Right ventricle myocardium superior (tissue), 1 donor: Measurements from ENCODE around the gene PKDREJ. TPM values are rescaled to one million over a fixed set of nuclear protein-coding genes. Genes with fewer than 3 reads are reported as not detected.
A peak's percentile ranks its signal among the peaks of the same experiment; 100 is the strongest.
"Not testable (repeated sequence)": the region's sequence is repeated elsewhere in the genome, so short reads cannot be mapped to it uniquely, and the experiment has no call there.

Source experiments
- ATAC-seq: fragments of 200-7000 bp; cut with Tn5 transposase; one replicate; pipeline ENCODE4 v1.9.1; 2020; ENCODE audit warnings: mild to moderate bottlenecking; ENCODE audit not compliant: poor library complexity
- DNase-seq: peaks from one replicate; pipeline ENCODE4 v3.0.0-alpha.2; 2020
- intact Hi-C: fragments of 100-400 bp; cut with DNase I; formaldehyde crosslinking; loops from one replicate; pipeline ENCODE4 v1.11.2; 2022
- long read RNA-seq: library from polyadenylated mRNA; unstranded; transcript quantifications from one replicate; pipeline ENCODE4 v2.0.0, GENCODE V29; 2021
- total RNA-seq: library from RNA; stranded (reverse); fragmentation: NEBNext Ultra II Directional; extraction: Animal tissue kit (Norgen Biotek cat#: 25700); gene quantifications from one replicate; pipeline ENCODE4 v1.2.1, GENCODE V29; 2021
- donor health status: DM: no; HTN: yes; CAD: no; lungs with severe emphysema.

The PKDREJ gene, protein sequence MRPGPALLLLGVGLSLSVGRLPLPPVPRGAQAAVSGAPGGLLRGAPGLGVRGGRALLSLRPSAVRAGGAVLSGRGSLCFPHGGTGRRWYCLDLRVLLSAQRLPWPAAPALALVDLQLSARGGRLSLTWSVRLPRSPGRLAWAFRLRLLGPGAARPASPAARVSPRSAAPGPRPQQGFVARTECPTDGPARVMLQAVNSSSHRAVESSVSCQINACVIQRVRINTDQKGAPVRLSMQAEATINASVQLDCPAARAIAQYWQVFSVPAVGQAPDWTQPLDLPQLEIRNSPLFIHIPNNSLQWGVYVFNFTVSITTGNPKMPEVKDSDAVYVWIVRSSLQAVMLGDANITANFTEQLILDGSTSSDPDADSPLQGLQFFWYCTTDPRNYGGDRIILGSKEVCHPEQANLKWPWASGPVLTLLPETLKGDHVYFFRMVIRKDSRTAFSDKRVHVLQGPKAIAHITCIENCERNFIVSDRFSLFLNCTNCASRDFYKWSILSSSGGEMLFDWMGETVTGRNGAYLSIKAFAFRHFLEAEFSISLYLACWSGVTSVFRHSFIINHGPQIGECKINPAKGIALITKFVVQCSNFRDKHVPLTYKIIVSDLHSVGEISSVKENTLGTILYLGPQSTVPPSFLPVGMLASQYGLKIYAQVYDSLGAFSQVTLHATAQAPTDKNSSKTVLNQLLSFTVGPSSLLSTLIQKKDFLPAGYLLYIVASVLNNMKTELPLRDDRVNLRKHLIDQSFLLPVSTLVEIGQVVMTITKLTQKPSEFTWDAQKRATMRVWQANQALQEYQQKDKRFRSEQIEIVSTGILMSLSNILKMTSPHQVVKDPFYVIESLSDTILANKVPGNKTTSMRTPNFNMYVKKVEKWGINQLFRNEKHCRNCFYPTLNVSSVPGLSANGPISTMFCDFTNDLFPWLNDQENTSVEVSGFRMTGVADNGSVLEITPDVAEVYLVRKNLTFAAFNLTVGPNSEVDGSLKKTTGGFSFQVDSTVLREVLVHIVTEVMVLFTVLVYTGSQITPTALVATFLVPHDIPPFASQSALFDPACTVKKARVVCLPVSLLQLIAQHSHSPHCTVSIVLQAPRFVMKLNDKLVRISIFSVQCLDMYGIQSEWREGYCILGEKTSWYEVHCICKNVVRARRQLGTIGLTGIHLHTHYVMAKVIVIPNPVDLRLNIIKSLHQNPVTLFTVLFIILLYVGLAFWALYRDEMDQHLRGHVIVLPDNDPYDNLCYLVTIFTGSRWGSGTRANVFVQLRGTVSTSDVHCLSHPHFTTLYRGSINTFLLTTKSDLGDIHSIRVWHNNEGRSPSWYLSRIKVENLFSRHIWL (N-terminal part only)
- total RNA-seq: 0.05 TPM
- long read RNA-seq: 0 reads

DNA sequence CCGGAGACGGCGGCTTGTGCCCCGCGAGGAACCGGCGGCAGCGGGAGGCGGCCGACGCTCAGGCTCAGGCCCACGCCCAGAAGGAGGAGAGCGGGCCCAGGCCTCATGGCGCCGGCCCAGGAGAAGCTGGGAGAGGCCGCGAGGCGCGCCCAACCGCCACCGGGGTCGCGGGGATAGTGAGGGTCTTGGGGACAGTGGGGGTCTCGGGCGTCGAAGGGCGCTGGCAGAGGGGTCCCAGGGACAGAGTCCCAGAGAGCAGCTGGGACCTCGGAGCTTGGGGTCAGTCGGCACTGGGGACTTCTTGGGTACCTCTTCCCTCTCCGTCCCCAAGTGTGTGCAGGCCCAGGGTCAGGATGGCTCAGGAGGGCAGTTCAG is at the start of gene PKDREJ:
Gene PKDREJ (minus strand): TSS at position 128 of the 375 bp plus-strand sequence. CDS start 21 bp downstream, at position 107.
- intact Hi-C loops: no loop called here
- no peak for DNase-seq

DNA sequence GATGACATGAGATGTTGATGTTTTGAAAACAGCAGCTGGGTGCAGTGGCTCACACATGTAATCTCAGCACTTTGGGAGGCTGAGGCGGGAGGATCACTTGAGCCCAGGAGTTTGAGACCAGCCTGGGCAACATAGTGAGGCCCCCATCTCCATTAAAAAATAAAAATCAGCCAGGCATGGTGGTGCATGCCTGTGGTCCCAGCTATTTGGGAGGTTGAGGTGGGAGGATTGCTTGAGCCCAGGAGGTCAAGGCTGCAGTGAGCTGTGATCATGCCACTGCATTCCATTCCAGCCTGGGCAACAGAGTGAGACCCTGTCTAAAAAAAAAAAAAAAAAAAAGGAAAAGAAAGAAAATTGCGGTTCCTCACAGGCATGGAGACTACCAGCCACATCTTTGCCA is 49.7 kb upstream of the PKDREJ start:
- ATAC-seq, DNase-seq, intact Hi-C loops: not testable (repeated sequence)

More for the DNA sequence above, at the start of gene PKDREJ:
- ATAC-seq: no peak

DNA sequence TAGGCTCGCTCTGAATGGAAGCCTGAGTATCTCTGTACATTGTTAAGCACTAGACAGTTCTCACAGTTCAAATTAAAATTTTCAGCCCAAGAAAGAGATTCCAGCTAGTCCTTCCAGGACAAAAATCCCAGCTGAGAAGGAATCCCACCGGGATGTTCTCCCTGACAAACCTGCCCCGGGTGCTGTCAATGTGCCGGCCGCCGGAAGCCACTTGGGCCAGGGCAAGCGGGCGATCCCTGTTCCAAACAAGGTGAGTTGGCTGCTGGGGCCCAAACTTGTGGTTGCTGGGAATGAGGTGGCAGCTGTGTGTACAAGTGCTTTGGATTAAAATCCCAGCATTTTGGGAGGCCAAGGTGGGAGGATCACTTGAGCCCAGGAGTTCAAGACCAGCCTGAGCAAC is 48.9 kb upstream of the PKDREJ start:
- DNase-seq: peak; percentile 33
- no peak for ATAC-seq
- intact Hi-C loops: no loop called here

DNA sequence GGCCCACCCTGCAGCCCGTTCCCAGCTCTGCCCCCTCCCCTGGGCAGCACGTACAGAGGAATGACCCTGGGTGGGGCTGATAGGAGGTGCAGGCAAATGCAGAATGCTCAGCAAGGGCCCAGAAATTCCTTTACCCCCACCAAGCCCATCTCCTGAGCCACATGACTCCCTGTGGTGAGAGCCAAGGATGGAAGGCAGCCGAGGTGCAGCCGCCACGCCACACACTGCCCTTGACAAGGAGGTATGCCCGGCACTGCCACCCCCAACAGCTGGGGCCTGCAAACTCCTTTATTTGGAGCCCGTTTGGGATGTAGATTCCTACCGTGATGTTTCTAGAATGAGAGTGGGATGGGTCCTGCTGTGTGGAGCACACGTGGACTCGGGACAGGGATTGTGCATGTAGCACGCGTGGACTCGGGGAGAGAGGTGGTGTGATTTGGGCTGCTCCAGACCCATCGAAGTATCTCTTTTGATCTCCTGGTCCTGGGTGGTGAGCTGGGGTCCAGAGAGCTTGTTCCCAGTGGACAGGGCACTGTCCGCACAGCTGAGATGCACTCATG is 46.5 kb upstream of the PKDREJ start:
- ATAC-seq: peak; percentile 89
- intact Hi-C loops: no loop called here
- DNase-seq: peak; percentile 58

DNA sequence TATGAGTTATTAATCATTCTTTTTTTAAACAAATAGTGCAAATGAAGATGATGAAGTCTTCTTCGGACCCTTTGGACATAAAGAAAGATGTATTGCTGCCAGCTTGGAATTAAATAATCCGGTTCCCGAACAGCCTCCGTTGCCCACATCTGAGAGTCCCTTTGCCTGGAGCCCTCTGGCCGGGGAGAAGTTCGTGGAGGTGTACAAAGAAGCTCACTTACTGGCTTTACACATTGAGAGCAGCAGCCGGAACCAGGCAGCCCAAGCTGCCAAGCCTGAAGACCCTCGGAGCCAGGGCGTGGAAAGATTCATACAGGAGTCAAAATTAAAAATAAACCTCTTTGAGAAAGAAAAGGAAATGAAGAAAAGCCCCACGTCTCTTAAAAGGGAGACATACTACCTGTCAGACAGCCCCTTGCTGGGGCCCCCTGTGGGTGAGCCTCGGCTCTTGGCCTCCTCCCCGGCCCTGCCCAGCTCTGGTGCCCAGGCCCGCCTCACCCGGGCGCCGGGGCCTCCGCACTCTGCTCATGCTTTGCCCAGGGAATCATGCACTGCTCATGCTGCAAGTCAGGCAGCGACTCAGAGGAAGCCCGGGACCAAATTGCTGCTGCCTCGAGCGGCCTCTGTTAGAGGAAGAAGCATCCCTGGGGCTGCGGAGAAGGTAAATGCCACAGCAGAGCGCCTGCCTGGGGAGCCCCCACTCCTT is 45.3 kb upstream of the PKDREJ start:
- peak; percentile 20 for DNase-seq
- peak; percentile 26 for ATAC-seq
- intact Hi-C loops: no loop called here

DNA sequence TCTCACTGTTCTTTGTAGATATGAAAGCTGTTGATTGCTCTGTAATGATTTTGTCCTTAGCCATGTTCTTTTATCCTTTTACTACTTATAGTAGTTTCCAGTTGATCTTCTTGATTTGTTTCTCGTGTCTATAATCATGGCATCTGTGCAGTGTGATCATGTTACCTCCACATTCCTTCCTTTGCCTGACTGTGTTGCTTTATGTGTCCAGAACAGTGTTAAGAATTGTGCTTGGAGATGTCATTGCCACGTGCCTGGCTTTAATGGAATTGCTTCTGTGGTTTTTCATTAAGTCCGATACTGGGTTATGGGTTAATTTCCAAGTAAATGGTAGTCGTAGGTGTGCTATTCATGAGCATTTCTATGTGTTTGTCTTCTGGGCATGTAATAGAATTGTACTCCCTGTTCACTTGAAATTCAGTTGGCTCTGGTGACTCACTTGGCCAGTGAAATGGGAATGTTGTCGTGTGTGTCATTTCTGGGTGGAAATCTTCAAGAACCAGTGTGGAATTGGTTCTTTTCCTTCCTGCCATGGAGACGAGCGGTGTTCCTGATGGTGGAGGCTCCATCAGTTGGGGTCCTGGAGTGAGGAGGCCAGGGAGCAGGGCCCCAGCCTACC is 40.3 kb upstream of the PKDREJ start:
- no peak for DNase-seq
- no peak for ATAC-seq
- intact Hi-C loops: no loop called here

DNA sequence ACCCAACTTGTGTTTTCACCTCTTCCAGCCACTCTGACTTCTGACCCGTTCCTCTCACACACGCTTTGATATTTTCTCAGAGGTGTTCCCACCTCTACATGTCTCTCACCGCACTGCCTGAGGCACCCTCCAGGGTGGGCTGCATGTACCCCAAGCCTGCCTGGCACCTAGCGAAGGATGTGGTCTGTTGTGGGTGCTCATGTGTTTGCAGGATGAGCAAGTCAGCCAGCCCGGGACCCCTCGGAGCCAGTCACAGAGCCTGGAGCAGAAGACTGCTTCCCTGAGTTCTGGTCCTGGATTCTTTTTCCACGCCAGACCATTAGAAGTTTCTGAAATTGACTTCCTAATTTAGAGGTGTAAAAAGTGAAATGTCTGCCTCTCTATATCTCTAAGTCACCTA is 37.3 kb upstream of the PKDREJ start:
- DNase-seq: peak; percentile 31
- intact Hi-C loops: no loop called here
- no peak for ATAC-seq

DNA sequence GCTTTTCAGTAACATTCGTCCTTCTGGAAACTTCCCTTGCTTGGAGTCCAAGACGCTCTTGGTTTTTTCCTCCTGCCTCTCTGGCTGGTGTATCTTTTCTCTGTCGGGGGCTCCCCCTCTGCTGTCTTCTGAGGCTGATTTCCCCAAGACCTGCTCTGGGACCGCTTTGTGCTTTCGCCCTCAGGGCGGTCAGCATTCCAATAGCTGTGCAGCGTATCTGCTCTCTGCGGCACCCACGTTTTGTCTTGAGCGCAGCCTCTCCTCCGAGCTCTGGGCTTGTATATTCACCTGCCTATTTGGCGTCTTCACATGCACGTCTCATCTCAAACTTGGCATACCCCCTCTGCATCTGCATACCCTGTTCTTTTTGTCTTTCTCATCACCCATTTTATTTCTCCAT is 36.0 kb upstream of the PKDREJ start:
- DNase-seq (peak; percentile 8), ATAC-seq (no peak)
- intact Hi-C loops: loop anchor here (5.0 kb wide), 2 partner anchors 152 to 177 kb away; no protein-coding TSS in a partner anchor

DNA sequence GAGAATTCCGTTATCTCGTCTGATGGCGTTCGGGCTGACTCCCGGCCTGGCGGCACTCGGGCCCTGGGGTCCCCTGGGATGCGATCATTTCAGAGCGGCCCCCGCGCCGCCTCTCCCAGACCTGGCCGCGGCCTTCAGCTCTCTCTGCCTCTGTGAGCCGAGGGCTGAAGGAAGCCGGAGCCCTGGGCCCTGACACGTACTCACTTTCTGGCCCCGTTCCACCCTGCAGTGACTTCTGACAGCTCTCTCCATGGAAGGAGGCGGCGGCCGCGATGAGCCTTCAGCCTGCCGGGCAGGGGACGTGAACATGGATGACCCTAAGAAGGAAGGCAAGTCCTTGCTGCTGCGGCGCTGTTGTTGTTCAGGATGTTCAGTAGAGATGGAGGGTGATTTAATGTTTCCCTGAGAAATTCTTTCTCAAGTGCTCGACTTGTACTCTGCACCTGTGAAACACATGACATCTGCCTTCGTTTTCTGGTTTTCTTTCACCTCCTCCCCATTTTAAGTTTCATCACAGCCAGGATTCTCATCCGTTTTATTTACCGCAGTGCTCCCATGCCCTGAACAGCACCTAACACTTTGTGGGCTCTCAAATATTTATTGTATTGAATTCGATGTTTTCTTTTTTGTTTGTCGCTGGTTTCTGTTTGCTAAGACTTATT is 34.1 kb upstream of the PKDREJ start:
- intact Hi-C loops: loop anchor here (5.0 kb wide), 2 partner anchors 150 to 175 kb away; no protein-coding TSS in a partner anchor
- peak; percentile 57 for DNase-seq
- ATAC-seq: peak; percentile 2

DNA sequence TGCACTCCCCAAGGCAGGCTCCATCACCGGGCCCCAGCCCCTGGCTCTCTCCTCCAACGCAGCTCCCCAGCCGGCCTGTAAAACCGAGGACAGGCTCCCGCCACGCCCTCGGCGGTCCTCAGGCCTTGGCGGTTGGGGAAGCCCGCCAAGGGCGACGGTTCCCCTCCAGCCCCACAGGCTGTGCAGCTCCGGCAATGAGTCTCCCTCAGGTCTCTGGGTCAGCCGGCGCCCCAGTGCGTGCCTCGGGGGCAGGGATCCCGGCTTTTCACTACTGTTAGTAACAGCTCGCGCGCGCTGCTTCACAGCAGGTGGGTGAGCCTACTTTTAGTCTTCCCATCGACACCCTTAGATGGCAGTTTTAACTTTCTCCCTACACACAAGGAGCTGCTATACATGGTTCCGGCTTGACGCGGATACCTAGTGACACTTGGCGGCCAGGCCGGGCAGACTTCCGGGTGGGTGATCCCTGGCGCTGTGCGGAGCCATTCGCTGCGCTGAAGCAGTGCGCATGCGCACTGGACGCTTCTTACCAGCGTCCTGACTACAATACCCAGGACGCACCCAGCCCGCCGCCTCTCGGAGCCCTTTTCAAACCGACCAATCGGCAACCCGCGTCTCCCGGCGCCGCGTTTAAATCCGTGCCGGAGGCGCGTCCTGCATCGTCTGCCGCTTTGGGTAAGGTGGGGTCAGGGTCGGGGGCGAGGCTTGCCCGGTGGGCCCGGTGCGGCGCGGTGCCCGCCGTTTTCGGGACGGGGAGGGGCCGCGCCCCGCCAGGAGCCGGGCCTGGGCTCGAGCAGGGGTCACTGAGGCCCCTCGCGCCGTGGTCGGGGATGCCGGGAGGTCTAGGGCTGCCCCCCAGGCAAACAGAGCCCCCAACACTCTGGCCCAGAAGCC is 33.4 kb upstream of the PKDREJ start, which contains the start of gene GTSE1:
Gene GTSE1 (plus strand): TSS at position 614 of the 894 bp plus-strand sequence. CDS start 531 bp downstream, outside the sequence.
- peak; percentile 98 for ATAC-seq
- peak; percentile 100 for DNase-seq
- intact Hi-C loops: loop anchor here (5.0 kb wide), 2 partner anchors 149 to 174 kb away; no protein-coding TSS in a partner anchor

DNA sequence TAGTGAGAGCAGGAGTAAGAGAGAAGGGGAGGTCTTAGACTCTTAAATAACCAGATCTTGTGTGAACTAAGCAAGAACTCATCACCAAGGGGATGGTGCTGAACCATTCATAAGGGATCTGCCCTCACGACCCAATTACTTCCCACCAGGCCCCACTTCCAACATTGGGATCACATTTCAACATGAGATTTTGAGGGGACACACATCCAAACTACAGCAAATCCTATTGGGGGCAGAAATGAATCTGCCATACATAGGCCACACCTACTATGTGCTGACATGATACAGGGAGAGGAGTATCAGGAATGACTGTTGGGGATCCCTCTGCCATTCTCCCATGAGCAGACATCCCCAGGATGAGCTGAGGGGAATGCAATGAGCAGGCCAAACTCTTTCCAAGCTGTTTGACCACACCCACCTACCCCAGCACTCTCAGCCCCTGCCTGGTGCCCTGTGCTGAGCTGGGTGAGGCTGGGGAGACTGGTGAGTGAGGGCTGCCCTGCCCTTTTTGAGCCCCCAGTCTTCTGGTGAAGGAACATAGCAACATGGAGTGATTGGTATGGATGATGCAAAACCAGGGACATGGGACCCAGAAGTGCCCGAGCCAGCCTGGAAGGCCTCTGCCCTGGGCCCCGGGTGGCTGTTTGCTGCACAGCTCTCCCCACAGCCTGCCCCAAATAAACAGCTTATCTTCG is 32.3 kb upstream of the PKDREJ start:
- ATAC-seq (no peak), DNase-seq (peak; percentile 31)
- intact Hi-C loops: loop anchor here (5.0 kb wide), 2 partner anchors 148 to 173 kb away; no protein-coding TSS in a partner anchor

DNA sequence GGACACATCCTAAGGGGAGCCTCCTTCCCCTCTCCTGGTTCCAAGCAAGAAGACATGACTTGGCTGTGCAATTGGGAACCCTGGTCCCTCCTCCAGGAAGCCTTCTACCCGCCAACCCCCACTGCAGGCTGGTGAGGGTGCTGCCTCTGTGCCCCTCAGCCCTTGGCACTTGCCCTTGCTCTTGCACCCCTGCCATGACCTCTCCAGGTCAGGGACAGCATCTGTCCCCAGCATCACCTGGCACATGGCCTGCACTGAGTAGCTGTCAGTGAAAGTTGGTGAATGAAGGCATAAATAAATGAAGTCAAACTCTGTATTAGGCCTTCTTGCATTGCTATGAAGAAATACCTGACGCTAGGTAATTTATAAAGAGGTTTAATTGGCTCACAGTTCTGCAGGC is 31.6 kb upstream of the PKDREJ start:
- DNase-seq (peak; percentile 30), ATAC-seq (no peak)
- intact Hi-C loops: loop anchor here (5.0 kb wide), 2 partner anchors 147 to 172 kb away; no protein-coding TSS in a partner anchor

DNA sequence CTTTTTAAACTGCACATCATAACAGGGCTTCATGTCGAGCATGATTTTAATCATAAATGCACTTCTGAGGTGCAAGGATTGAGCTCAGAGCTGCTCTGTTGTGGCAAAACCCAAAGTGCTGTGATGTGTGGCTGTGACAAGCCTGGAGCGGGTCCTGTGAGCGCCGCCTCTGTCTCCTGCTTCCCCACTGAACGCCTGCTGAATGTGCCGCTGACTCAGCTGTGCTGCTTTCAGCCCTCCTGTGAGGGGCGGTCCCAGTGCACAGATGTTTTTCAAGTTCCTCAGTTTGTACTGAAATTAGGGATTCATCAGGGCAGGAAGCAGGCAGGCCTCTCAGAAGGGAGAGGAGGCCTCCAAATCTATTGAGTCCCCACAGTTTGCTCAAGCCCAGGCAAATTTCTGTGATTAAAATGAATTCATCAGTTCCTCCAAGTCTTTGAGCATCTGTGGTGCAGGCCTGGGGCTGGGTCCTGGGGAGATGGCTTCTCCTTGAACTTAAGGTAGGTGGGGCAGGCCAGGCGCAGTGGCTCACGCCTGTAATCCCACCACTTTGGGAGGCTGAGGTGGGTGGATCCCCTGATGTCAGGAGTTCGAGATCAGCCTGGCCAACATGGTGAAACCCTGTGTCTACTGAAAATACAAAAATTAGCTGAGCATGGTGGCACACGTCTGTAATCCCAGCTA is 30.6 kb upstream of the PKDREJ start:
- ATAC-seq (no peak), DNase-seq (peak; percentile 78)
- intact Hi-C loops: no loop called here

DNA sequence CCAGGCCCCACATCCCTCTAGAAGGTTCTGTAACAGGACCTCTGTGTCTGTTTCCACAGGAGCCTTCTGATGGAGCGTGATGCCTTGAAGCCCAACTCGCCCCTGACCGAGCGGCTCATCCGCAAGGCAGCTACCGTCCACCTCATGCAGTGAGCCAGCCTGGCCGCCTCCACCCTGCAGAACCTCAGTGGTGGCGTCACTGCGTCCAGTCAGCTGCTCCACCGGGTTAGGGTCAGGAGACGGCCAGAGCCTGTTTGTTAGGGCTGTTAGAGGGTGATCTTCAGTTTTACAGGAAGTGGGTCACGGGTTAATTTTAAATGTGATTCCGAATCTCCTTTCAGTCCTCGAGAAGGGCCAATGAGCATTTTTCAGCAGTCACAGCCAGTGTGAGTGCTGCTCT is 29.6 kb upstream of the PKDREJ start:
- ATAC-seq: no peak
- intact Hi-C loops: no loop called here
- DNase-seq: peak; percentile 42
